ENCODE data around the gene TBL1XR1.
"Not testable (repeated sequence)": the region's sequence is repeated elsewhere in the genome, so short reads cannot be mapped to it uniquely, and the experiment has no call there.

TBL1XR1 gene

GRCh38 chr3:177057768-177058167 is 139.5 kb downstream of the TBL1XR1 start:
- no peak for DNase-seq

- DNase-seq: no peak
Observed at GRCh38 chr3:177056927-177057326, 140.4 kb downstream of the TBL1XR1 start.

GRCh38 chr3:177055605-177056571 is 141.4 kb downstream of the TBL1XR1 start:
- DNase-seq: no peak

GRCh38 chr3:177053107-177053506 is 144.2 kb downstream of the TBL1XR1 start:
- DNase-seq: no peak

GRCh38 chr3:177051411-177051810 is 145.9 kb downstream of the TBL1XR1 start:
- peak; percentile 53 for DNase-seq

GRCh38 chr3:177050501-177051237 is 146.6 kb downstream of the TBL1XR1 start:
- no peak for DNase-seq

GRCh38 chr3:177045767-177046166 is 151.5 kb downstream of the TBL1XR1 start:
- no peak for DNase-seq

- no peak for DNase-seq
Observed at GRCh38 chr3:177045222-177045621, 152.1 kb downstream of the TBL1XR1 start.

- no peak for DNase-seq
Observed at GRCh38 chr3:177041730-177042551, 155.3 kb downstream of the TBL1XR1 start.

GRCh38 chr3:177041021-177041729 is 156.1 kb downstream of the TBL1XR1 start:
- no peak for DNase-seq

- no peak for DNase-seq
Observed at GRCh38 chr3:177039490-177040274, 157.6 kb downstream of the TBL1XR1 start.

GRCh38 chr3:177037241-177037640 is 160.0 kb downstream of the TBL1XR1 start:
- no peak for DNase-seq

GRCh38 chr3:177035676-177036075 is 161.6 kb downstream of the TBL1XR1 start:
- DNase-seq: no peak

- no peak for DNase-seq
Observed at GRCh38 chr3:177034832-177035475, 162.3 kb downstream of the TBL1XR1 start.

- no peak for DNase-seq
Observed at GRCh38 chr3:177026505-177027277, 170.6 kb downstream of the TBL1XR1 start.

- DNase-seq: no peak
Observed at GRCh38 chr3:177015881-177016280, 181.4 kb downstream of the TBL1XR1 start.

GRCh38 chr3:177013681-177014280 is 183.5 kb downstream of the TBL1XR1 start:
- no peak for DNase-seq

- DNase-seq: no peak
Observed at GRCh38 chr3:177005718-177006405, 191.4 kb downstream of the TBL1XR1 start.

- not testable (repeated sequence) for DNase-seq
Observed at GRCh38 chr3:177000159-177000558, 197.1 kb downstream of the TBL1XR1 start.

Data from right forelimb (tissue), 1 donor.